ENCODE results near the gene ATRX.
"Not testable (repeated sequence)": the region's sequence is repeated elsewhere in the genome, so short reads cannot be mapped to it uniquely, and the experiment has no call there.

The ATRX gene

GRCh38 chrX:77785486-77786364 lies at the start of gene ATRX:
TSS of gene ATRX (minus strand) at chrX:77786216. CDS start at chrX:77786001, 215 bp downstream.
- DNase-seq (ENCODE audit: low spot score): peak; percentile 89

GRCh38 chrX:77831544-77831943 lies 45.5 kb upstream of the ATRX start:
- not testable (repeated sequence) for DNase-seq (ENCODE audit: low spot score)

GRCh38 chrX:77821989-77822388 lies 36.0 kb upstream of the ATRX start:
- DNase-seq (ENCODE audit: low spot score): not testable (repeated sequence)

- no peak for DNase-seq (ENCODE audit: low spot score)
Measured at GRCh38 chrX:77820091-77820727, 34.2 kb upstream of the ATRX start.

- no peak for DNase-seq (ENCODE audit: low spot score)
Measured at GRCh38 chrX:77814210-77814609, 28.2 kb upstream of the ATRX start.

- no peak for DNase-seq (ENCODE audit: low spot score)
Measured at GRCh38 chrX:77802201-77802600, 16.2 kb upstream of the ATRX start.

- DNase-seq (ENCODE audit: low spot score): no peak
Measured at GRCh38 chrX:77795124-77795523, 9.1 kb upstream of the ATRX start.

- DNase-seq (ENCODE audit: low spot score): no peak
Measured at GRCh38 chrX:77793946-77794345, 7.9 kb upstream of the ATRX start.

GRCh38 chrX:77788050-77788449 lies 2.0 kb upstream of the ATRX start:
- peak; percentile 39 for DNase-seq (ENCODE audit: low spot score)

GRCh38 chrX:77786365-77786680 lies 307 bp upstream of the ATRX start:
- DNase-seq (ENCODE audit: low spot score): no peak

GRCh38 chrX:77779695-77780094 lies 6.3 kb downstream of the ATRX start:
- DNase-seq (ENCODE audit: low spot score): no peak

- no peak for DNase-seq (ENCODE audit: low spot score)
Measured at GRCh38 chrX:77776659-77777058, 9.4 kb downstream of the ATRX start.

- DNase-seq (ENCODE audit: low spot score): no peak
Measured at GRCh38 chrX:77771601-77772000, 14.4 kb downstream of the ATRX start.

GRCh38 chrX:77768787-77769186 lies 17.2 kb downstream of the ATRX start:
- DNase-seq (ENCODE audit: low spot score): no peak

- not testable (repeated sequence) for DNase-seq (ENCODE audit: low spot score)
Measured at GRCh38 chrX:77766212-77766611, 19.8 kb downstream of the ATRX start.

- no peak for DNase-seq (ENCODE audit: low spot score)
Measured at GRCh38 chrX:77755561-77755960, 30.5 kb downstream of the ATRX start.

- not testable (repeated sequence) for DNase-seq (ENCODE audit: low spot score)
Measured at GRCh38 chrX:77753942-77754341, 32.1 kb downstream of the ATRX start.

- no peak for DNase-seq (ENCODE audit: low spot score)
Measured at GRCh38 chrX:77749695-77750094, 36.3 kb downstream of the ATRX start.

GRCh38 chrX:77743720-77744119 lies 42.3 kb downstream of the ATRX start:
- no peak for DNase-seq (ENCODE audit: low spot score)

- DNase-seq (ENCODE audit: low spot score): no peak
Measured at GRCh38 chrX:77742788-77743476, 43.1 kb downstream of the ATRX start.

GRCh38 chrX:77740376-77740905 lies 45.6 kb downstream of the ATRX start:
- no peak for DNase-seq (ENCODE audit: low spot score)

GRCh38 chrX:77733342-77733741 lies 52.7 kb downstream of the ATRX start:
- DNase-seq (ENCODE audit: low spot score): no peak

Measured in NAMALWA (cell line).